Superior temporal gyrus (tissue), 1 donor: Measurements from ENCODE around the gene TTBK1.

Experiments used
- DNase-seq: peaks from one replicate; pipeline ENCODE4 v3.0.0-alpha.2; 2016; ENCODE audit errors: extremely low spot score

Gene TTBK1

DNA sequence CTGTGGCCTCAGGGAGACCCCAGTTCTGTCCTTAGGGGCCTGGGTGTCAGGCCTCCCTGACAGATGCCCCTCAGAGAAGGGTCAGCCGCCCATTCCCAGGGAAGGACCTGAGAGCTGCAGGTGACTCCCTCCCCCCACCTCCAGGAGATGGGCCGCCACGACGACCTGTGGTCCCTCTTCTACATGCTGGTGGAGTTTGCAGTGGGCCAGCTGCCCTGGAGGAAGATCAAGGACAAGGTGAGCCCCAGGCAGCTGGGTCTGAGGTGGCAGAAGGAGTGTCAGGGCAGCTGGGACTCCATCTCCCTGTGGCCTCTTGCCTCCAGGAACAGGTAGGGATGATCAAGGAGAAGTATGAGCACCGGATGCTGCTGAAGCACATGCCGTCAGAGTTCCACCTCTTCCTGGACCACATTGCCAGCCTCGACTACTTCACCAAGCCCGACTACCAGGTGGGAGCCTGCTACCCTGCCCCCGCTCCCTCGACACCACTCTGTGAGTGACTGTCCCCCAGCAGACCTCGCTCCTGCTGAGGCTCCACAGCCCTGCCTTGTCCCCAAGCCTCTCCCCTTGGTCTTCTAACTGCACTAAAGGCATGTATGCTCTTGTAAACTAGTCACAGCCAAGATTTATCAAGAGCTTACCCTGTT is 12.2 kb downstream of the TTBK1 start:
- DNase-seq: no peak

DNA sequence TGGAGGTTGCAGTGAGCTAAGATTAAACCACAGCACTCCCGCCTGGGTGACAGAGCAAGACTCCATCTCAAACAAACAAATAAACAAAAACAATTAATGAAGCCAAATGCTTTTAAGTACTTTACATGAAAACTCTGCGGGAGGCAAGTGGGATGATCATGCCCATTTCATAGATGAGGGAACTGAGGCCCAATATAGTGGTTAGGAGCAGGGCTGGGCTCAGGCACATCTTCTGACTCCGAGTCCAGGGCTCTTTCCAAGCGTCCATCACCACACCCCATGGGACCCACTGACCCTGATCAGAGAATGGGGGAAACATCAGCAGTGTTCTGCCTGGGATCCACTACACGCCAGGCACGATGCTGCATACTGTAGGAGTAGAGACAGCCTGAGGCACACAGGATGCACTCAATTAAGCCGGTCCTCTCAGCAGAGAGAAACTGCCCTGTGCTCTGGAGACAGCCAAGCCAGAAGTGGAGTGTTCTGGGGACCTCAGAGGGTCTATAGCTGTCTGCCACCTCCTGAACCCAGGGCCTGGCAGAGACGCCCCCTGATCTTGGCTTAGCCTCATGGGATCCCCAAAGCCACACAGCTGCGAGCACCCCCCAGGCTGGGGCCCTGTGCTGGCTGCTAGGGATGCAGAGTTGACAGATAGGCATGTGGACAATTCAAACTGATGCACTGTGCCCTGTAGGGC is 13.5 kb downstream of the TTBK1 start:
- DNase-seq: no peak

- DNase-seq: no peak
These were observed 14.3 kb downstream of the TTBK1 start for GRCh38 chr6:43257367-43258145.

- no peak for DNase-seq
These were observed 14.9 kb downstream of the TTBK1 start for GRCh38 chr6:43258180-43258579.

DNA sequence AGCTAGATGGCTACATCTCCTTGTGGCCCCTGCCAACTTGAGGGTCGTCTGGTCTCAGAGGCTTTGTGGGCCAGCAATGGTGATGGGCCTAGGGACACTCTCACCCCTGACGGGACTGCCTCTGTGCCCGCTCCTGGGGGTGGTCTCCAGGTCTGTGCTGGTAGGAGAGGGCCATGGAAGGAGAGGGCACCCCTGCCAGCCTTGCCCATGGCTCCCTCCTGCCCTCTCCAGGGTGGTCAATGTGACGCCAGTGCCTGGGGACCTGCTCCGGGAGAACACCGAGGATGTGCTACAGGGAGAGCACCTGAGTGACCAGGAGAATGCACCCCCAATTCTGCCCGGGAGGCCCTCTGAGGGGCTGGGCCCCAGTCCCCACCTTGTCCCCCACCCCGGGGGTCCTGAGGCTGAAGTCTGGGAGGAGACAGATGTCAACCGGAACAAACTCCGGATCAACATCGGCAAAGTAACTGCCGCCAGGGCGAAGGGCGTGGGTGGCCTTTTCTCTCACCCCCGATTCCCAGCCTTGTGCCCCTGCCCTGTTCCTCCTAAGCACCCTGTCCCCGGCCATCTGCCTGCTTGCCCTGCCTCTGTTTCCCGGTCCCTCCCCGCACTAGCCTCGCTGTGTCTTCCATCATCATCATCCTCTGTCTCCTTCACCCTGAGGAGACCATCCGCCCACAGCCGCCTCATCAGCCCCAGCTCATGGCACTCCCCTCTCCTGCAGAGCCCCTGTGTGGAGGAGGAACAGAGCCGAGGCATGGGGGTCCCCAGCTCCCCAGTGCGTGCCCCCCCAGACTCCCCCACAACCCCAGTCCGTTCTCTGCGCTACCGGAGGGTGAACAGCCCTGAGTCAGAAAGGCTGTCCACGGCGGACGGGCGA is 15.8 kb downstream of the TTBK1 start:
- no peak for DNase-seq

- DNase-seq: no peak
These were observed 17.5 kb downstream of the TTBK1 start for GRCh38 chr6:43260791-43261190.

DNA sequence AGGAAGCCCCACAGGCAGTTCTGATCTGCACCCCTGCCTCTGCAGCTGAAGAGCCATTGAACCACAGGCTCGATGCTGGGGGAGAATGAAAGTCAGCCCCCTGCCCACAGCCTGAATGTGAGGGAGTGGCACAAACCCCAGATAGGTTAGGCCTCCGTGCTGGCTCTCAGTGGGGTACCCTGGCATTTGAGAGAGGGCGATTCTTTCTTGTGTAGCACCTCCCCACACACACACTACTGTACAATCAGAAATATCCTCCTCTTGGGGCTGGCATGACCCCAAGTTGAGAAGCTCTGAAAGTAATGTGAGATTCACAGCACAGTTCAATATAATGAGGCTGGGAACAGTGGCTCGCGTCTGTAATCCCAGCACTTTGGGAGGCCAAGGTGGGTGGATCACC is 17.9 kb downstream of the TTBK1 start:
- no peak for DNase-seq

- no peak for DNase-seq
These were observed 18.9 kb downstream of the TTBK1 start for GRCh38 chr6:43262000-43262779.

GRCh38 chr6:43262780-43263313 is 19.6 kb downstream of the TTBK1 start:
- DNase-seq: no peak

- DNase-seq: peak; percentile 62
These were observed 20.3 kb downstream of the TTBK1 start for GRCh38 chr6:43263314-43264178.

- no peak for DNase-seq
These were observed 21.4 kb downstream of the TTBK1 start for GRCh38 chr6:43264599-43265145.

DNA sequence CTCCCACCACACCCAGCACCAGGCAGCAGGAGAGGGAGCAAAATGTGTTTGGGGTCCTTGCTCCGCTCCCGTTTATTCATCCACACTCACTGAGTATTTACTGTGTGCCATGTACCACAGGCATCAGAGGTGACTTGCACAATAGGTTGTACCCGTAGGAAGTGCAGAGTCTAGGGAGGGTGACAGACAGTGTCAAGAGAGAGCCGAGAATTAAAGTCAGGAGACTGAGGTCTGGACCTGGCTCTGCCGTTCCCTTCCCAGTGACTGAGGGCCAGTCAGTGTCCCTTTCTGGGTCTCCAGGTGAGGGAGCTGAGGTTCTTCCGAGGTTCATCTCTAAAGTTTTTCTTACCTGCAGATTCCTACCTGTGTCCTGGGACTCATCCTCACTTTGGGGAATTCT is 22.3 kb downstream of the TTBK1 start:
- DNase-seq: no peak

DNA sequence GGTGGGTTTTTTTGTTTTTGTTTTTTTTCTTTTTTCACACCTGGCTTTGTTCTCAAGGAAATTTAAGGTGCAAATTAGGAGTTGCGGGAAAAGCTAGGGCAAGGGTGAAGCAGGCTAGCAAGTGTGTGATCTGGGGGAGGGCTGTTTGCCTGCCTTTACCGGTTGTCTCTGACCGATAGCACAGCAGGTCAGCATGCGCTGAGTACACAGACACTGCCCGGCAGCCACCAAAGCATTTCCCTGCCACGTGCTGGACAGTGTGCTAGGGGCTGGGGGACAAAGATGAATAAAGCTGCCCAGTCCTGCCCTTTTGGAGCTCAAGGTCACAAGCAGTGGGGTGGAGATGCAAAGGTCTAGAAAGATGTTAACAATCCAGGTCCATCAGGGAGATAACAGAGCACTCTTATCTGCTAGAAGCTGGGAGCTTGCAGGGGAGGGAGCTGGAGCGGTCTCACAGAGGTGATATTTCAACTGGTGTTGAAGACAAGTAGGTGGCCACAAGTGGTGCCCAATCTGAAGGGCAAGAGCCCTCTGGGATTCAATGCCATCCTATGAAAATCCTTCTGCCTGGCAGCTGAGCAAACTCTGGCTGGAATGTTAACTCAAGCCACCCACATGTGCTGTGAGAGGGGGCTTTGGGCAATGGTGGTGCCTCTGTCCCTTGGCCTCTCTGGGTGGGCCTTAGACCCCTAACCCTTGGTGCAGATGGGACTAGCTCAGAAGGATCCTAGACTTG is 24.5 kb downstream of the TTBK1 start:
- DNase-seq: no peak

DNA sequence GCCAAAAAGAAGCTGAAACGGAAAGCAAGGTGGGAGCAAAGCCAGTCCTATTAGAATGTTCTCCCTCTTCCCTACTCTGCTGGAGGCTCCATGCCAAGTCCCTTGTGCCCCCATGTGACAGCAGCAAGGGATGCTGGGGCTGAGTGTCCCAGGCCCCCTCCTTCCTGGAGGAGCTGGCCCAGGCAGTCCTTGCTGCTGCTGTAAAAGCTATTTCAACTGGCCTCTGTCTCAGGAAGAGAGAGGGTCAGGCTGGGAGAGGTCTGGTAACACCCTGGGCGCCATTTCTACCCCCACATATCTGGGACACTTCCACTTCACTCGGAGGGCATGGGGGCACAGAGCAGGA is 25.0 kb downstream of the TTBK1 start:
- peak; percentile 83 for DNase-seq

DNA sequence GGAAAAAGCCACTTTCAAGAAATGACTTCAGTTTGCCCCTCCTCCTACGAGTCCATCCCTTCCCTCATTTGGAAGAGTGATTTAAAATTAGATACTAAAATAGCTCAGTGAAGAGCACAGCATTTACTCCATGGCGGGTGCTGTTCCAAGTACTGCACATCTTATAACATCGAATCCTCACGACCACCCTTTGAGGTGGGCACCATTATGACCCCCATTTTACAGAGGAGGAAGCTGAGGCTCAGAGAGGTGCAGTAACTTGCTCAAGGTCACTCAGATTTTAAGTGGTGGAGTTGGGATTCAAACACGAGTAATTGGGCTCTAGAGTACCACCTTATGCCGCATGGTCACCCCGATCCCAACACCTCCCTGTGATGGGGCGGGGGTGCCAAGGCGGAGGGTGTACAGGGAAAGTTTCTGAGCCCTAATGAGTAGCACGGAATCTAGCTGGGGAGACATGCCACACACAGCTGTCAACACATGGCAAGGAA is 25.5 kb downstream of the TTBK1 start:
- no peak for DNase-seq

- DNase-seq: no peak
These were observed 26.2 kb downstream of the TTBK1 start for GRCh38 chr6:43269273-43270007.

DNA sequence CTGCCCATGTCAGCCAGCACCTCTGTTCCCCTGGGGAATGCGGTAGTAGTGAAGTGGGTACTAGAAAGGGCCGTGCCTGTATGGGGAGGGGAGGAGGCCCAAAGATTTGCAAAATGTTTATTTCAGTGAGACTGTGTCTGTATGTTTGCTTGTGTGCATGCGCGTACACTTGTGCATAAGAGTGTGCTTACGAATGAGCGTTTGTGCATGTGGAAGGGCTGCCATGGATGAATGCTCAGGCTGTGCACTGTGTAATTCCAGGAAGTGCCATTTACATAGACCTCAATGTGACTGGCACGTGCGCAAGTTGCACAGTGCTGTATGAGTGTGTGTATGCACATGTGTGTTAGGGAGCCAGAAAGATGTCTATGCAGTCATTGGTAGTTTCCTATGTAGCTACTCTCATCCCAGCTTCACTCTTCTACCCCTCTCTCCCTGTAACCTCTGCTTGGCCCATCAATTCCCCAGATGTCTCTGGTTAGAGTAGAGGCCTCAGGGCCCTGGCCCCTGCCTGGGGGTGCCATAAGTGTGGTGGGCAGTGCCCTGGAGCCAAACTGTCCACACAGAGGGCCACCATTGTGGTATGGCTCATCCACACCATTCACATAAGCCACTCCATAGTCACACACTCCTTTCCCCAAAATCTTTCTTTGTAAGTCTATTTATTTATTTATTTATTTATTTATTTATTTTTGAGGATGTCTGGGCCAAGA is 28.0 kb downstream of the TTBK1 start:
- no peak for DNase-seq
